AG04450 (cell line): Measurements from ENCODE around the gene ETS2. TPM values are rescaled to one million over a fixed set of nuclear protein-coding genes. Genes with fewer than 3 reads are reported as not detected.

Source experiments
- CTCF ChIA-PET: fragments of 300-600, 350-600 bp; formaldehyde crosslinking; extraction: SDS; loops from one replicate; lab custom pipeline; 2022; ENCODE audit warnings: antibody characterized with exemption, inconsistent platforms; lab: Charles Lee
- POLR2A ChIA-PET: fragments of 350-600 bp; formaldehyde crosslinking; extraction: SDS; loops from one replicate; lab custom pipeline; 2021; ENCODE audit warnings: antibody characterized with exemption, inconsistent platforms; lab: Yijun Ruan, JAX
- DNase-seq: peaks from one replicate; pipeline ENCODE4 v3.0.0-alpha.2; 2011; ENCODE audit warnings: low read depth, low spot score
- H3K27ac ChIP-seq: one replicate; pipeline ENCODE4 v1.5.1; 2012; ENCODE audit warnings: low read depth, low read length, control low read depth
- H3K27me3 ChIP-seq: one replicate; pipeline ENCODE4 v1.6.0; 2012; ENCODE audit warnings: low read length; ENCODE audit not compliant: control insufficient read depth, insufficient read depth
- H3K4me3 ChIP-seq: 2 replicates; pipeline ENCODE4 v1.5.1; 2011; ENCODE audit warnings: mild to moderate bottlenecking, low read depth, low read length, control low read depth
- H3K9me3 ChIP-seq: 2 replicates; pipeline ENCODE4 v1.5.1; 2012; ENCODE audit warnings: low read length; ENCODE audit not compliant: control insufficient read depth, insufficient read depth
- polyA plus RNA-seq: library from polyadenylated mRNA; depleted of rRNA; stranded (reverse); fragments of >200 nt; gene quantifications from 2 replicates; pipeline ENCODE4 v1.2.3, GENCODE V29; 2011
- TF ChIP-seq, protein P1 (sequence below): IDR thresholded peaks from 2 replicates; pipeline ENCODE4 v1.5.1; 2011; ENCODE audit warnings: low read depth, low read length, control low read depth, inconsistent platforms

The ETS2 gene
- polyA plus RNA-seq, 1 experiment: 60.1 TPM

DNA sequence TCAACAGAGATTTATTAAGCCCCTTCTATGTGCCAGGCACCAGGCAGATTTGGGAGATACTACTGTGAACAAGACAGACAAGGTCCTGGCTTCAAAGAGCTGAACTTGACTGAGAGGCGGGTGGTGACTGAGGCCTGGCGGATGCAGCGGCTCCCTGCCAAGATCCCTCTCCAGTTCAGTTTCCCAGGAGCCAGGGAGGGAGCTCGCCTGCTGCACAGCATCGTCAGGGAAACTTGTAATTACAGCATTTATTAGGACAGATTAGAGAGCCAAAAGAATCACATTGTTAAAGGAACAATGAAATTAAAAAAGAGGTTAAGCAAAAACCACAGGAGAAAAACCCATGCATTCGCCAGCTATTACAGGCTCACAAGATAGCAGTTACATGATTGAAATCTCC, 55.3 kb downstream of the ETS2 start:
- POLR2A ChIA-PET: no interaction called here
- Histone ChIP-seq H3K27me3 (no peaks in the 10 kb centered on the region), H3K9me3 (no peaks in the 10 kb centered on the region; the same call in 1 of the 2 replicates), H3K27ac (no peak overlapping the region), H3K4me3 (no peak overlapping the region)
- DNase-seq: no peak
- CTCF ChIA-PET: interaction anchor here (0.8 kb wide), 1 partner anchor 8 kb away, joined by 3 read pairs; no protein-coding TSS in a partner anchor
- TF ChIP-seq, protein P1, sequence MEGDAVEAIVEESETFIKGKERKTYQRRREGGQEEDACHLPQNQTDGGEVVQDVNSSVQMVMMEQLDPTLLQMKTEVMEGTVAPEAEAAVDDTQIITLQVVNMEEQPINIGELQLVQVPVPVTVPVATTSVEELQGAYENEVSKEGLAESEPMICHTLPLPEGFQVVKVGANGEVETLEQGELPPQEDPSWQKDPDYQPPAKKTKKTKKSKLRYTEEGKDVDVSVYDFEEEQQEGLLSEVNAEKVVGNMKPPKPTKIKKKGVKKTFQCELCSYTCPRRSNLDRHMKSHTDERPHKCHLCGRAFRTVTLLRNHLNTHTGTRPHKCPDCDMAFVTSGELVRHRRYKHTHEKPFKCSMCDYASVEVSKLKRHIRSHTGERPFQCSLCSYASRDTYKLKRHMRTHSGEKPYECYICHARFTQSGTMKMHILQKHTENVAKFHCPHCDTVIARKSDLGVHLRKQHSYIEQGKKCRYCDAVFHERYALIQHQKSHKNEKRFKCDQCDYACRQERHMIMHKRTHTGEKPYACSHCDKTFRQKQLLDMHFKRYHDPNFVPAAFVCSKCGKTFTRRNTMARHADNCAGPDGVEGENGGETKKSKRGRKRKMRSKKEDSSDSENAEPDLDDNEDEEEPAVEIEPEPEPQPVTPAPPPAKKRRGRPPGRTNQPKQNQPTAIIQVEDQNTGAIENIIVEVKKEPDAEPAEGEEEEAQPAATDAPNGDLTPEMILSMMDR: no peak

DNA sequence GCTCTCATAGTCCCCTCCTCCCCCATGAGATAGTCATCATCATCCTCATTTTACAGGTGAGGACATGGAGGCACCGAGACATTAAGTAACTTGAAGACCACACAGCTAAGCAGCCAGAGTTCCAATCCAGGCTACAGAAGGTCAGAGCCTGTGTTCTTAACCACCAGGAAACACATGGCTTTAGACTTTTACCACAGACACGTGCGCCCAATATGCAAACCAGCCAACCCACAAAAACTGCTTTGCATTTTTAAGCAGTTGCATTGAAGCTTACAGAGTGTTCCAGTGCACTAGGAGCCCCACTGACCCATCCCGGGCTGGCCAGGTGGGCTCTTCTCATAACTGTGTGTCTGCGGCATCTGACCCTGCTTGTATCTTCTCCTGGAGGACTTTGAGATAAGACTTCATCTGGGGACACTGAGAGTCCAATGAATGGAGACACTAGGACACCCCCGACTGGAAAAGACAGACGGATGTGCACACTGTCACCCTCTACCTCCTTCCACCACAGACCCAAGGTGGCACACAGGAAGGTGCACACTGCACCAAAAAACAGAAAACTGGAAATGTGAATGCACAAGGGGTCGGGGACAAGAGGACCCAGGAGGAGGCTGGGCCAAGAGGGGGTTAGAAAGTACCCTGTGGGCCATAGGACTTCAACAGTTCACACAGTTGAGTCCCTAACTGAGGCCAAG, 56.4 kb downstream of the ETS2 start:
- Histone ChIP-seq H3K27ac (no peak overlapping the region), H3K9me3 (no peaks in the 10 kb centered on the region), H3K27me3 (no peaks in the 10 kb centered on the region), H3K4me3 (no peak overlapping the region)
- TF ChIP-seq, protein P1: no peak
- ChIA-PET CTCF (no interaction called here), POLR2A (no interaction called here)
- no peak for DNase-seq

DNA sequence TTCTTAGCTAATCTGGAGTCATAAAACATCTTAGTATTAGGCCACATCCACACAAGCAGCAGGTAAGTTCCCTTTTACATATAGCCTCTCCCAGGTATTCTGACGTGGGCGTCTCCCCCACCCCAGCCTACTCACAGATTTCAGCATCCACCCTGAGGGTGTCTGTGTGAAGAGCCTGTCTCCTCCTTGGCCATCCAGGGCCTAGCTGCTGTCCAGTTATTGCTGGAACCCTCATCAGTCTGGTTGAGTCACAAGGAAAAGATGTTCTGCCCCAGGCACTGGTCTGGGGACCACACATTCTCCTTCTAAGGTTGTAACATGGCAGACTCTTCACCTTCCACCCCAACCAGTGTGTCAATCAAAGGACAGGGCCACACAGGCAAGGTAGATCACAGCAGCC, 57.6 kb downstream of the ETS2 start:
- Histone ChIP-seq H3K4me3 (no peak overlapping the region), H3K27ac (no peak overlapping the region), H3K9me3 (no peaks in the 10 kb centered on the region), H3K27me3 (no peaks in the 10 kb centered on the region)
- TF ChIP-seq, protein P1: no peak
- DNase-seq: no peak
- CTCF ChIA-PET: no interaction called here
- POLR2A ChIA-PET: no interaction called here

DNA sequence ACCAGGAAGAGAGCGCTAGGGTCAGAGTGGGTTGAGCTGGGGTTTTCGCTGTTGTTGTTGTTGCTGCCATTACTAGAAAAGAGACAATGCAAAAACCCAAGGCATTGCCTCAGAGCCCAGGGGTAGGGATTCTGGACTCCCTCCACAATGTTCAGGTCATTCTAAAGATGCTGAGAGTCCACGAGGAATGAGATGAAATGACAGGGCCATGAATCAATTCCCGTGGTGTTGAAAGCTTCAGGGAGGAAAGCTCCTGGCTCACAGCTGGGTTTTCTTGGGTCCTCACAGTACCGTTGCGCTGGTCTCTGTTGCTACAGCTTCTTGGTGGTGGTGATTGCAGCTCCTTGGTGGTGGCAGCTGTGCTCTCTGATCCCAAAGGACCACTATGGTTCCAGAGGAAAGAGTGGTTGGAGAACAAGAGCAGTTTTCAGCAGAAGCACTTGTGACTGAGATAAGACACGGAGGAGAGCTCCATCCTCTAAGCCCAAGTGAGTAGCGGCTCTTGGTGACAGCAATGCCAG, 58.2 kb downstream of the ETS2 start:
- no peak overlapping the region for H3K4me3 ChIP-seq
- TF ChIP-seq, protein P1: no peak
- POLR2A ChIA-PET: no interaction called here
- H3K9me3 ChIP-seq: no peaks in the 10 kb centered on the region
- DNase-seq: no peak
- H3K27ac ChIP-seq: no peak overlapping the region
- CTCF ChIA-PET: no interaction called here
- H3K27me3 ChIP-seq: no peaks in the 10 kb centered on the region

DNA sequence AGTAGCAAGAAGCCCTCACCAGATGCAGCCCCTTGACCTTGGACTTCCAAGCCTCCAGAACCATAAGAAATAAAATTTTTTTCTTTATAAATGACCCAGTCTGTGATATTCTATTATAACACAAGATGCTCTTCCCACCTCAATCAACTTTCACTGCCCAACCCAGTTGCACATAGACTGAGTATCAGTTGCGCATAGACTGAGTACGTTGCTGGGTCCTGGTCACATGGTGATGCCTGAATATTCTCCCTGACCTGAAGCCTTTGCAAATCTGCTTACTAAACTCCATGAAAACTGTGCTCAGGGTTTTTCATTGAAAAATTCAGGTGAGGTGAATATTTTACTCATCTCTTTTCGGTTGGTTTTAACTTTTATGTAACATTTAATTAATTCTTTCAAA, 59.2 kb downstream of the ETS2 start:
- CTCF ChIA-PET: no interaction called here
- POLR2A ChIA-PET: no interaction called here
- no peaks in the 10 kb centered on the region for H3K27me3 ChIP-seq
- H3K27ac ChIP-seq: no peak overlapping the region
- H3K9me3 ChIP-seq: no peaks in the 10 kb centered on the region
- TF ChIP-seq, protein P1: no peak
- no peak for DNase-seq
- no peak overlapping the region for H3K4me3 ChIP-seq
